ENCODE results near the gene SRC.

SRC gene

DNA sequence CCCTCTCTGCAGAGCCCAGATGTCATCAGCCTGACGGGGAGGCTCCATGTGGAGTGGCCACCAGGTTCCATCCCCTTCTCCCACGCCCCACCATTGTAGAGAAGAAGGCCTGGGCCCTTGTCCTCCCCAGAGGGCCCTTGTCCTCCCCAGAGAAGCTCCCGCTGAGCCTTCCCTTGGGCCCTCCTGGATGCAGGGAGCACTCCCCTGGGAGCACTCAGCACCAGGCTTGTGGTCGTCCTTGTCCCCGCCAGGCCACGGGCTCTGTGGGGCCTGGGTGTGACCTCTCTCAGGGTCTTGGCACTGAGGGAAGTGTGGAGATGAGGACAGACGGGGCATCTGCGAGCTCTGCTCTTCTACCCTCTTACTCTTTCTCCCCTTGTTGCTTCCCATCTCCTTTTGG, 91.7 kb downstream of the SRC start:
- DNase-seq = no peak

DNA sequence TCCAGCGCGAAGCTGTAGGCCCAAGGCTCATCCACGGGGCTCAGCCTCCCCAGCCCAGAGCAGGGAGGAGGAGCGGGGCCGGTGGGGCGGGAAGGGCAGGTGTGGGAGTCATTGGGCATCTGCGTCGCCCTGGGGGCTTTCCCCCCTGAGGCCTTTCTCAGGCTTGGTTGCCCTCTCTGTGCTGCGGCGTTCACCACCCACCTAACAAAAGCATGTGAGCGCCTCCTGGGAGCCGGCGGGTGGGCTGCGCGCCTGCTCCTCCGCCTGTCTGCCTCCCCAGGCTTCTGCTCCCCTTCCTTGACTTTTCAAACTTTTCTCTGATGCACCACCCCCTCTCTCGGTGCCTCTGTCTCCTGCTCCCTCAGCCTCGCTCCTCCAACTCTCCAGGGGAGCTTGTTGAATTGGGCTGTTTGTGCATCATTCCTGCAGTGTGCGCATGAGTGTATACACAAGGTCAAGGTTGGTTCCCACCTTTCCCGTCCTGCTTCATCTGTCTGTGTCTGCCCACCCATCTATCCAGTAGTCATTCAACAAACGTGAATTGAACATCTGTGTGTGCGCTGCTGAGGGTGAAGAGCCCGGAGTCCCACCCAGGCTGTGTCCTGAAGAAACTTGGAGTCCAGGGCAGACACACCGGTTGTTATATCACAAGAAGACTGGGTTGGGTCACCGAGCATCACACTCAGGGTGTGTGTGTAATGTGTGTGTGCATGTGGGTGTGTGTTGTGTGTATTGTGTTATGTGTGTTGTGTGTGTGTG, 92.7 kb downstream of the SRC start:
- no peak for DNase-seq

DNA sequence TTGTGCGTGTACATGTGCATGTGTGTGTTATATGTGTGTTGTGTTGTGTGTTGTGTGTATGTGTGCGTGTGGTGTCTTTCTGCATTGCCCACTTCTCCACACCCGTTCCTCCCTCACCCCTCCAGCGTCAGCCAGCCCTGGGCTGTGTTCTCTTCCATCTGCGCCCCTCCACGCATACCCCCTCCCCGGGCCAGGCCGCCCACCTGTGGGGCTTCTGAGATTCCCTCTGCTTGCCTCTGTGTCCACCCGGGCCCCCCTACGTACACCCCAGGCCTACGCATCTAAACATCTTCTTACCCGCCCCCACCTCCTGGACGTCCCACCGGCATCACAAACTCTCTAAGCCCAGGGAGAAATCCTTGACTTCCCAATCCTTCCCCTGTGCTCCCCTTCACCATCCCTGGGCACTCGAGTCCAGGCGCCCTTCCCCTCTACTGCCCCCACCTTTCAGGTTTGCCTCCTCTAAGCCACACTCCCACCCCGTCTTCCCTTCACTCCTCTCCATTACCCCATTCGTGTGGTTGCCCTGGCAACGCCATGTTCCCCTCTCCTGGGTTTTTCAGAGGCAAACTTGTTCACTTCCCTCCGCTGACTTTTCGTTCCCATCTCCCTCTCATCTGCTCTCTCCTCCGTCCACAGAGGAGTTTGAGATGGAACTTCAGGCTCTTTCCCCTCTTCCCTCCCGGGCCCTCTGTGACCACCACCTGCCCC, 93.4 kb downstream of the SRC start:
- no peak for DNase-seq

DNA sequence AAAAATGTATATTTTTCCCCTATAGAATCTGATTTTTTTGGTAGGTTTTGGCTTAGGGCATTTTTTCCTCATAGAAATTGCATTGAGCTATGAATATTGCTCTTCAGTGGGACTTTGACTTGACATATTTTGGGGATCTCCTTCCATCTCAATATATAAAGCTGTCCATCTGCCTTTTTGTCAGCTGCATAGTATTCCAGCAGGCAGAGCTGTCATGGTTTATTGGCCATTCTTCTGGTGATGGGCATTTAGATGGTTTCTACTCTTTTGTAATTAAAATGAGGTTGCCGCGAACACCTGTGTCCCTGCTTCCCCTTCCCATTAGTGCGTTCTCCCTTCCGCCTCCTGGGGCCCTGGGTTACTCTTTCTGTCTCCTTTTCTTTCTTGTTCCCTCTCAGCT, 95.1 kb downstream of the SRC start:
- no peak for DNase-seq

DNA sequence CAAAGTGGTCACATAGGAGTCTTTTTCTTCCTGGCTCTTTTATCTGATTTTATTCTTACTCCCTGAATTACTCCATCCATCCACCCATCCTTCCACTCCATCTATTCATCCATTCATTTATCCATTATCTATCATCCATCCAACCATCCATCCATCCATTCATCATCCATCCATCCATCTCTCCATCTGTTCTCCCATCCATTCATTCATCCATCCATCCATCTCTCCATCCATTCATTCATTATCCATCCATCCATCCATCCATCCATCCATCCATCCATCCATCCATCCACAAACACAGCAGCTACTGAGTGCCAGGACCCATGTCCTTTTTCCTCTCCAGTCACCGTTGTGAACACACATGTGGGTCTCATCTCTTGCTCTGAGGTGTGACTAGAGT, 96.6 kb downstream of the SRC start:
- DNase-seq = no peak

DNA sequence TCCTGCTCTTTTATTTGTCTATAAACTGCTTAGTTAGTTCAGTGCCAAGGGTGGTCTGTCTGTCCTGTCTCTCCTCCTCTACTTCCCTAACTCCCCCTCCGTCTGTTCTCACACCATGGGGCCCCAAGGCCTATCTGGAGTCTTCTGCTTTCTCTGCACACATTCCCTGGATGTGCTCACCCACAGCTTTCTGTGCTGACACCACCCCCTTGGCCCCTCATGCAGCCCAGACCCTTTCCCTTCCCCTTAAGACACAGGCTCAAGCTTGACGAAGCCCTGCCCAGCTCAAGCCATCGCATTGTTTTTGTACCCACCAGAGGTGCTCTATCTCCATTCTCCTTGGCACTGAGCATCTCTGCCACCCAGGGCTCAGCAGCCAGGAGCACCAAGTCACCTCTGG, 97.0 kb downstream of the SRC start:
- no peak for DNase-seq

DNA sequence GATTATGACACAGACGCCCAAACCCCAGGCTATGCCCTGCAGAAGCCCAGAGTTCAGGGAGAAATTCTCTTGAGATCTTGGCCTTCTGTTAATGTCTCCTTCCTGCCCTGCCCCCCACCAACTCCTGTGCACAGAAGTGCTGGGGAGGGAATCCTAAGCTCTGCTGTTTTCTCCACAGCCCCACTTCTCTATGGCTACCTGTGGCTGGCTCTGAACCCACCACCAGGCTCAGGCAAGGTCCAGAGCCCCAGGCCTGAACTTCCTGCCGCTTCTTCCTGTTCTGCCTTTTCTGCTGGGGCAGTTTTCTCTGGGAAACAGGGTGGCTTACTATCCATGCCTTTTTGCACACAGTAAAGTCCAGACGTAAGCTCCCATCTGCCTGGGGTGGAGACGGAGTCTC, 97.7 kb downstream of the SRC start:
- no peak for DNase-seq

DNA sequence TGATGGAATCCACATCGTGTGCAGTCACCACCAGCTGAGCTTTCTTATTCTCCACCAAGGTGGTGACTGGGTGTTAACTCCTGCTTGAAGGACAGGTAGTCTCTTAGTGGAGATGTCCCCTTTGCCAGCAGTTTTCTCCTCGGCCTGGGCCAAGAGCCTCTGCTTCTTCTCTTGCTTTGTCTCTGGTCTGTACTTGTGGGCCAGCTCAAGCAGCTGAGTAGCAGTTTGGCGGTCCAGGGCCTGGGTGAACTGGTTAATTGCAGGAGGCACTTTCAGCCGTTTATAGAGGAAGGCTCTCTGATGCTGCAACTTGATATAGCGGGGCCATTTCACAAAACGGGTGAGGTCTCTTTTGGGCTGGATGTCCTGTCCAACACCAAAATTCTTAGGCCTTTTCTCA, 99.1 kb downstream of the SRC start:
- no peak for DNase-seq

DNA sequence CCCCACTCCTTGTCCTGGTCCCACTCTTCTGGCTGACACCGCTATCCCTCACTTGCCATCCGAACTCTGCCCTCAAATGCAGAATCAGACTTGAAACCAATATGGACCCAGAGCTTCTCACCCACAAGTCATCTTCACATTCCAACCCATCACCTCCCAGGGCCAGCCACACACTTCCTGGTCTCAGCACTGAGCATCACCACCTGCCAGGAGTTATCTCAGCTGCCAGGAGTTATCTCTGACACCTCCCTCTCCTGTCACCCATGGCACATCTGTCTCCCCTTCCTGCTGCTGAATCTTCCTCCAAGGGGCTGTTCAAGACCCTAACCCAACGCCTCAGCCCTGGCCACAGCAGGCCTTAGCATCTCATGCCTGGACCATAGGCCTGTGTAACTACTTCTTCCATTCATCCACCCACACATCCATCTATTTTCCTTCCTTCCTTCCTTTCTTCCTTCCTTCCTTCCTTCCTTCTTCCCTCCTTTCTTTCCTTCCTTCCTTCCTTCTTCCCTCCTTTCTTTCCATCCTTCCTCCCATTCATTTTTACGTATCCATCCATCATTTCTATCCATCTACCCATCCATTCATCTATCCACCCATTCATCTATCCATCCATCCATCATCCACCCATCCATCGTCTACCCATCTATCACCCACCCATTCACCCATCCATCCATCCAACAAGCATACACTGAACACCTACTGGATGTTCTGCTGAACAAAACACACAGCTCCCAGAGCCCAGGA, 100.5 kb downstream of the SRC start:
- DNase-seq = no peak

DNA sequence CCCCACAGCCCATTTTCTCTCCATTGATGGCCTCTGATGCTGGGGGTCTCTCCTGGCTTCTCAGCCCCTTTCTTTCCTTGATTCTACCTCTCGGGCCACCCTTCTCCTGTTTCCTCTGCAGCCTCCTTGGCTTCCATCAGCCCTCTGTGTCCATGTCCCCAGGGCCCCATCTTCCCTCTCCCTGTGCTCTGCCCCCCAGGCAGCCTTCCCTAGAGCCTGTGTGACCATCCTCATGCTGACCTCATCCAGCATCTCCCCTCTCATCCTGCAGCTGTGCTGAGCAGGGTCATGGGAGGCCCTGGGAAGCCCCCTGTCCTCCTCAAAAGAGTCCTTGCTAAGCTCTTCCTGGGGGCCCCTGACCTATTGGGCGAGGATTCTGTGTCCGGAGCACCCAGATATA, 101.7 kb downstream of the SRC start:
- DNase-seq = no peak

DNA sequence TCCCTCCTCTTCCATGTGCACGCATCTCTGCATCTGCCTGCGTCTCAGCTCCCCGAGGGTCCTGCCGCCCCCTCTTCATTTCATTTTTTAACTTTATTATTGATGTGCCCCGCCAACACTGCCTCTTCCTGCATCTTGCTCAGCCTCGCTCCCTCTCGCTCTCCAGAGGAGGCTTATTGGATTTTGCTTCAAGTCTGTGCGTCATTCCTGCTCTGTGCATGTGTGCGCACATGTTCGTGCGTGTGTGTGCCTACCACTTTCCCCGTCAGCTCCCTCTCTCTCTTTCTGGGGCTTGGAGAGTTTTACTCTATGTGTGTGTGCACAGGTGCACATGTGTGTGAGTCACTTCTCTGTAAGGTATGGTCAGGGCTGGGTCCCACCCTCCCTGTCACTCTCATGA, 103.3 kb downstream of the SRC start:
- DNase-seq = no peak

DNA sequence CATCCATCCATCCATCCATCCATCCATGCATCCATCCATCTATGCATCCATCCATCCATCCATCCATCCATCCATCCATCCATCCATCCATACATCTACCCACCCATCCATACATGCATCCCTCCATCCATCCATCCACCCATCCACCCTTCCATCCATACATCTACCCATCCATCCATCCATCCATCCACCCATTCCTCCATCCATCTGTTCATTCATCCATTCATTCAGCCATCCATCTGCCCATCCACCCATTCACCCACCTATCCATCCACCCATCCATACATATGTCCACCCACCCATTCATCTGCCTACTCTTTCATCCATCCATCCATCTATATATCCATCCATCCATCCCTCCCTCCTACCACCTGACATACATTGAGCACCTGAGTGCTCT, 104.4 kb downstream of the SRC start:
- DNase-seq = no peak

DNA sequence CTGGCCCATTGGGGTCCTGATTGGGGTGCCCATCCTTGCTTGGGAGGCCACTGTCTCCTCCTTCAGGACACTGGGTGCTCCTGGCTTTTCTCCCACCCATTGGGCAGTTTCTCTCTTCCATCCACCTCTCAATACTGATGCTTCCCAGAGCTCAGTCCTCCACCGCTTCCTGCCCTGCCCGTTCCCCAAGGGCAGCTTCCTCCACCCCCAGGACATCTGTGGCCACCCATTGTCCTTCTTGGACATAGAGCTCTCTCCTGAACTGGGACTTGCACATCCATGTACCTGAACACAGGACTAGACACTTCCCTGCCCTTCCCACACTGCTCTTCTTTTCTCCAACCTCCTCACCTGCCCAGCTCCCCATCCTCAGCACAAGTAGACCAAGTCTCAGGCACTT, 105.7 kb downstream of the SRC start:
- no peak for DNase-seq

DNA sequence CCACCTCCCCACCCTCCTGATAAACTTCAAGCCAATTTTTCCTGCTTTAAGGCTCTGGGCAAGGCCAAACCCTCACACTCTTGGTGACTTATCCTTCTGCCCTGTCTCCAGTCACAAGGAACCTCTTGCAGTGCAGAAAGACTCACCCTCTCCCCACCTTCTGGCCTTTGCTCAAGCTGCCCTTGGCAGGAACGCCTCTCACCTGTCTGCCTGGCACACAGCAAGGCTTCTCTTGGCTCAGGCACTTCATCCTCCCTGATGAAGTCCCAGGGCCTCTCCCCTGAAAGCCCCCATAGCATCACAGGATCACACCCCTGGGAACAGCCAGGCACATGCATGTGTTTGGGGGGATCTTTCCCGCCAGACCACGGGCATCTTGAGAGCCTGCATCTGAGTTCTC, 106.3 kb downstream of the SRC start:
- no peak for DNase-seq

DNA sequence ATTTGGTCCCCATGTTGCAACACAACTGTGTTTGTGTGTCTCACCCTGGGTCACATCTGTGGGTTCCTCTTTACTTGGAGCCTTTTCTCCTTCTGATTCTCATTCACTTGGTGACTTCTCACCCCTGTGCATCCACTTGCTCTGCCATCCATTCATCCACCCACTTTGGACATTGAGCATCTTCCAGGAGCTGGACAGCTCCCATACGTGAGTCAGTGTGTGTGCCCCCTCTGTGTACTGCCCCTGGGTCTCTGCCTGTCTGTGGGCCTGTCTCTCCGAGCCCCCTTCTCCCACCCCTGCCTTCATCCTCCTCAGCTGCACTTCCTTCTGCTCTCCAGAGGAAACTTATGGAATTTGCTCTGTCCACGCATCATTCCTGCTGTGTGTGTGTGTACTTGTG, 107.3 kb downstream of the SRC start:
- DNase-seq = no peak

DNA sequence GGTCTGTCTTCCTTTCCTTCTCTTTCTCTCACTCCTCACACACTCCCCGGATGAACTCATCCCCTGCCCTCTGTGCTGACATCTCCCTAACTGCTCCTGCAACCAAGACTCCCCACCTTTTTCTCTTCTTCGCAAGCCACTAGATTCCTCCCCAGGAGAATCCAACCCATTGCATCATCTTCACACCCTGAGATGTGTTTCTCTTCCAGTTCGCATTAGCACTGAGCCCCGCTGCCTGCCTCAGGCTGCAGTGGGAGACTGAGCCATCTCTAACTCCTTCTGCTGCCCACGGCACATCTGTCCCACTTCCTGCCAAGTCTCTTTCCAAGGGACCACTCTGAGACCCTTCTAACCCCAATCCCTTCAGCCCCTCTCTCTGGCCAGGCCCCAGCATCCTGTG, 107.9 kb downstream of the SRC start:
- no peak for DNase-seq

DNA sequence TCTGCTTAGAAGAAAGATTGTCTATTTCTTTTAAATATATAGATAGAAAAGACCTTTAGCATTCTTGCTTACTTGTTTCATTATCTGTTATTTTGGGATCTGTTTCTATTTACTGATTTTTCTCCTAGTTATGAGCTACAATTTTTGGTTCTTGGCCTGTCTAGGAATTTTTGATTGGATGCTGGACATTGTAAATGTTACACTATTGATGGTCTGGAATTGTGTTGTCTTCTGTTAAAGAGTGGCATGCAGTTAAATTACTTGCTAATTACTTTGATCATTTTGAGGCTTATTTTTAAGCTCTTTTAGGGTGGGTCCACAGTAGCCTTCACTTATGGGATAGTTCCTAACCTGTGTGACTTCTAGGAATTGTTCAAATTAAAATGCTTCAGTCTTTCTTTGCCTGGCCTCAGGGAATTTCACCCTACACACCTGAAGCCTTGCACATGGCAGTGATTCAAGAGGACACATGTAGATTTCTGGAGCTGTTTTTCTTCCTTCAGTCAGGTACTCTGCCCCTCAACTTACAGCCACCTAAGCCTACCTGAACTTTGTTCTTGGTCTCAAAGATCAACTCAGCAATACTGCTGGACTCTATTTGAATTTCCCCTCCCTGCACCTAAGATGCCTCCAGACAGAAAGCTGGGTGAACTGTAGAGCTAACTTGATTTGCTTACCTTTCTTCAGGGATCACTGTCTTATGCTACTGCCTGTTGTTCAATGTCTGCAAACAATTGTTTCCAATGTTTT, 108.9 kb downstream of the SRC start:
- no peak for DNase-seq
